ENCODE measurements around the gene YJU2.
"Not testable (repeated sequence)": the region's sequence is repeated elsewhere in the genome, so short reads cannot be mapped to it uniquely, and the experiment has no call there.

The YJU2 gene

DNA sequence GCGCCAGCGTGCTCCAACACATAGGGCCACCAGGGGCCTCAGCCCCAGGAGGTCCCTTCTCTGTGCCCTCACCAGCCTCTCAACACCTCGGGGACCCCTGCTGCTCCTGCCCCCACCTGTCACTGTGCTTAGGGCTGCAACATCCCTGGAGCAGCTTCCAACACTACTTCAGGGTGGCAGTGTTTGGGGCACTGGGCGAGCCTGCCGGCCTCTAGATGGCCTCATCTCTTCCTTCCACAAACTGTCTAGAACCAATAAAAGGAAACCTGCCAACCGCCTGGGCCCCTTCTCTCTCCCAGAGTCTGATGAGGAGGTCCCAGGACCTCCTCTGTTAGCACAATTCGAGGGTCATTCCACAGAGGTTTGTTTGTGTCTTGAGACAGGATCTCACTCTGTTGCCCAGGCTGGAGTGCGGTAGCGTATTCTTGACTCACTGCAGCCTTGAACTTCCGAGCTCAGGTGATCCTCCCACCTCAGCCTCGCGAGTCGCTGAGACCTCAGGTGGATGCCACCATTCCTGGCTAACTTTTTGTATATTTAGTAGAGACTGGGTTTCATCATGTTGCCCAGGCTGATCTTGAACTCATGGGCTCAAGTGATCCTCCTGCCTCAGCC lies 22.0 kb downstream of the YJU2 start:
- no peak for DNase-seq

DNA sequence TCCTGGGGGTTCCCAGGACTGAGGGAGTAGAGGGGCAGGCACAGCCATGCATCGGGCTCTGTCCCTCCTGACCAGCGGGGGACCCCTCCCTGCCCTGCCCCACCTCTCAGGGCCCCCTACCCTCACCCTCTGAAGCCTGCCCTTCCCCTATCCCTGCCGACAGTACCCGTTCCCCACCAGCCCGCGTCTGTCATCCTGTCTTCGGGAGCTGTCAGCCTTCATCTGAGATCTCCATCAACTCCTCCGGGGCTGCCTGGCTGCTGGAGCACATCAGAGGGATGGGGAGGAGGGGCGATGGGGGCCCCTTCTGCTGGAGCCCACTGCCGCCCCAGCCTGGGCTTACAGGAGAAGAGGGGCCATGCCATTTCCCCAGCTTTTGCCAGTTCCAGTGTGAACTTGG lies 26.0 kb downstream of the YJU2 start:
- DNase-seq, result no peak

DNA sequence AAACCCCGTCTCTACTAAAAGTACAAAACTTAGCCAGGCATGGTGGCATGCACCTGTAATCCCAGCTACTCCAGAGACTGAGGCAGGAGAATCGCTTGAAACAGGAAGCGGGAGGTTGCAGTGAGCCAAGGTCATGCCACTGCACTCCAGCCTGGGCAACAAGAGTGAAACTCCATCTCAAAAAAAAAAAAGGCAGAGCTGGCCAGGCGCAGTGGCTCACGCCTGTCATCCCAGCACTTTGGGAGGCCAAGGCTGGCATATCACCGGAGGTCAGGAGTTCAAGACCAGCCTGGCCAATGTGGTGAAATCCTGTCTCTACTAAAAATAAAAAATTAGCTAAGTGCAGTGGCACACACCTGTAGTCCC lies 27.4 kb downstream of the YJU2 start:
- DNase-seq, result not testable (repeated sequence)

DNA sequence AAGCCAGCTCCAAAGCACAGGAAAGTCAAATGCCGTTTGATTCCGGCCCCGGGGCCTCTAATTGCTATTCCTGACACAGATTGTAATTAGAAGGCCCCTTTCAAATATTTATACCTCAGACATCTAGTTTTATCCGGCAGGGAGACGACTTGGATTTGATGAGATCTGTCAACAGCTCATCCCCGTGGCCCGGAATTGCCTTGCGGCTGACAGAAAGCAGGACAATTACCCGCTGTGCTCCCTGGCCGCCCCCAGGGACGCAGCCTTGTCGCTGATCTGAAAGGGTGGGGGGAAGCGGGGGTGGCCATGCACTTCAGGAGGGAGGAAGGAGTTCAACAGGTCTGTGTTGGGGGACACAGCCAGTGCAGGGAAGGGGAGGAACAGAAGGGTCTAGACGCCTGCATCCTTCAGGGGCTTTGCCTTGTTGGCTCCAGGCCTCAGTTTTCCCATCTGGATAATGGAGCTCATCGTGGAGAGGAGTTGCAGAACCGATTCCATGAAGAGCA lies 30.4 kb downstream of the YJU2 start:
- DNase-seq, result no peak

DNA sequence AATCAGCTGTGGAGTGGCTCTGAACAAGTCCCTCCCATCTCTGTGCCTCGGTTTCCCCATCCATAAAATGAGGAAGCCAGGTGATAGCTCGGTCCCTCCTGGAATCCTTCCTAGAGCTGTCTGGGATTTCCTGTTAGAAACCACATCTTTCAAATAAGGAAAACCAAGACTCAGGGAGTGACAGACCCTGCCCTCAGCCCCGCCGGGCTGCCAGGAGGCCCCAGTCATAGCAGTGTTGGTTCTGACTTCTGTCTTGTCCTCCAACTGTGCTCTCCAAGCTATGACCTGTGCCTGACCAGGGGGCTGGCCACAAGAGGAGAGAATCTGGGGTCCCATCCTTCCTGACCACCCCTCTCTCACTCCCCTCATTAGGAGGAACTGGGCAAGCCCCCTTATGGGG lies 31.1 kb downstream of the YJU2 start:
- DNase-seq, result no peak

DNA sequence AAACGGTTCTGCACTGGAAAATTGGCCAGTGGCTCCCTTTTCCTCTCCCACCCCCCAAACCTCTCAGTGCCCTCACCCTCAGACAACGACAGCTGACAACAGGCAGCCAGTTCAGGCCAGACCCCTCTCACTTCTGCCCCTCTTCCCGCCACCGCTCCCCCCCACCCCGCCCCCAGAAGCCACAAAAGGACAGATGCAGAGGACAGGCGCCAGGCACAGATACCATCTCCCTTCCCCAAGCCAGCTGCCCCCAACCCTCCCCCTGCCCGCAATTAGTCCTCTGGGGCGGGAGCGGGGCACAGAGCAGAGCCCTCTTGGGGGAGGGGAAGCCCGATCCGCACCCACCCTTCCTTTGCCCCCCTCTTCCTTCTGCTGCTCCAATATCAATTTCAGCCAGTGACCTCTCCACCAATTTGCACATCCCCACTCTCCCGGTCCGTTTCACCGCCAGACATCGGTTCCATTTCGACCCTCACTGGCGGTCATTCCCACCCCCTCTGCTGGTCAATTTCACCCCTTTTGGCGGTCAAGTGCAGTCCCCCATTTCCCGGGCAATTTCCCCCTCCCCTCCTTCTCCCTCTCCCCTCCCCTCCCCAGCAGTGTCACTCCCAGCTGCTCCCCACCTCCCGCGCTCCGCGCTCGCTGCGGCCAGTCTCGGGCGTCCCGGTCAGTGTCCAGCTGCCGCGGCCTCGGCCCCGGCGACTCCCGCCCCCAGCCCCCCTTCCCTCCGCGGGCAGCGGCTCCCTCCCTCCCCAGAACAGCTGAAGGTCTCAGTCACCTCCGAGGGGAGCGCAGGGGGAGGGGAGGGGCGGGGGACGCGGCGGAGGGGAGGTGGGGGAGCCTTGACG lies 31.8 kb downstream of the YJU2 start, which contains the start of gene SHD:
SHD (plus strand) TSS at position 848 of the 848 bp plus-strand sequence. CDS start 798 bp downstream, outside the sequence.
- DNase-seq, result no peak

DNA sequence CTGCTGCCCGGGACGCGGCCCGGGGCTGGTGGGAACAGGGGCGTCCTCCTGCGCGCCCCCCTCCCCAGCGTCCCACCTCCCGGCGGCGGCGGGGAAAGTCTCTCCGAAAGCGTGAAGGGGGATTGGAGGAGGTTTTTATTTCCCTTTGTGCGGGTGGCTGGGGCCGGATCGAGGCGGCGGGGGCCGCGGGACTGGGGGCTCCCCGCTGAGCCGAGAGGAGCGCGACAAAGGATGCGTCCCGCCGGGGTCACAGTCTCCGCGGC lies 32.3 kb downstream of the YJU2 start:
- no peak for DNase-seq

DNA sequence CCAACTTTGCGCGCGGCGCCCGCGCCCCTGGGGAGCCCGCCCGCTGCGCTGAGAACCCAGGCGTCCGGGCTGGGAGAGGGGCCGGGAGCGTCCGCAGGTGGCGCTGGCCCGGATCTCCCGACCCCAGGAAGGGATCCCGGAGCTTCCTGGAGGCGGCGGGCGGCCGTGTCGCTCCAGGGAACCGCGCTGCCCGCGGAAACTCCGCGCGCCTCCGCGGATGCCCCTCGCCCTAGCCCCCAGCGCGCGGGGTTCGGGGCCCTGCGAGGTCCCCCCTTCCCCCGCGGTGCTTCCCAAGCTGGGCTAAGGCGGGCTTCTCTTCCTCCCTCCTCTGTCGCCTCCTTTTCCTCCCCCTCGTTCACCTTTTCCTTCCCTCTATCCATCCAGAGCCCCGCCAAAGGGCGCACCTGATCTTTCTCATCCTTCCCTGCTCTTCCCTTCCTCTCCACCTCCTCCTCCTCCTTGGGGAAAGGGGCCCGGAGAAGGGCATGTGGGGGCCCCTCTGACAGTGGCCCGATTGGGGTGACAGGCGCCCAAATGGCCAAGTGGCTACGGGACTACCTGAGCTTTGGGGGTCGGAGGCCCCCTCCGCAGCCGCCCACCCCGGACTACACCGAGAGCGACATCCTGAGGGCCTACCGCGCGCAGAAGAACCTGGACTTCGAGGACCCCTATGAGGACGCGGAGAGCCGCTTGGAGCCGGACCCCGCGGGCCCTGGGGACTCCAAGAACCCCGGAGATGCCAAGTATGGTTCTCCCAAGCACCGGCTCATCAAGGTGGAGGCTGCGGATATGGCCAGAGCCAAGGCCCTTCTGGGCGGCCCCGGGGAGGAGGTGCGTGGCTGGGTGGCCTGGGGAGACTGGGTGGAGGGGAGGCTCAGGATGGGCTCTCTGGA lies 32.9 kb downstream of the YJU2 start:
- no peak for DNase-seq

DNA sequence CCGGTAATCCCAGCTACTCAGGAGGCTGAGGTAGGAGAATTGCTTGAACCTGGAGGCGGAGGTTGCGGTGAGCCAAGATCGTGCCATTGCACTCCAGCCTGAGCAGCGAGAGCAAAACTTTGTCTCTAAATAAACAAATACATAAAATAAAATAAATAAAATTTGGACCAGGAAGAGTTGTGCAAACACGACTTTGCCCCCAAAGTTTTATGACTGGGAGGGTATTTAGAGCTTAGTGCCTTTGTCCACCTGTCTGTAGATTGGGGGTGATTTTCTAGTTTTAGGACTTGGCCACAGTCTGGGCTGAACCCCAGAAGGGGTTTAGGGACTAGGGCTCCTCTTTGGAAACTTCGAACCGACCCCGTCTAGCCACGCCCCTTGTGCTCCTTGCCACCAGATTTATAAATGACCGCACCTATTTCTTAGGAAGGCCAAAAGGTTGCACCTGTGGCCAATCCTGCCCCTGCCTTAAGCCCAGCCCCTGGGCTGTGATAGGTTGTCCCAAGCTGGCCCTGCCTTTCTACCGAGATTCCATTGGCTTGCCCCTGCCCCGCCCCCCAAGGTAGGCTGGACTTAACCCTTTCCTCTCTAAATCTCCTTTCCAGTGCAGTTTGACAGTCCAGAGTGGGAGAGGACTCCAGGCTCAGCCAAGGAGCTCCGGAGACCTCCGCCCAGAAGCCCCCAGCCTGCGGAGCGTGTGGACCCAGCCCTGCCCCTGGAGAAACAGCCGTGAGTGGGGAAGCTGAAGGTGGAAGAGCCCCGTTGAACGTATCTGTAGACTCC lies 37.5 kb downstream of the YJU2 start:
- DNase-seq, result peak in 1 of 2 donors; percentile 23

DNA sequence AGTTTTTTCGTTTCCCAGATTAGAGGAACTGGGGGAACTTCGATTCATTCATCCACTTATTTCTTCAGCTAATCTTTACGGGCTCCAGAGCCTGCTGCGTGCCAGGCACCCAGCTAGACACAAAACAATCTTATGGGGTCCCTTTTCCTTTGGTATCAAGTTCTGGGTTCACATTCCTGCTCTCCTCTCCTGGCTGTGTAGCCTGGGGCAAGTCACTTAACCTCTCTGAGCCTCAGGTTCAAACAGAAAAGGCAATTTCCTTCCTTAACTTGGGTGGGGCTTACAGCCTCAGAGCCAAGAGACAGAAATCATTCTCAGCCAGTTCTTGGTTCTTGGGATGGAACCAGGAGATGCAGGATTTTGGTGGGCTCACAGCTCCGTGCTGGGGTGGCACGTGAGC lies 38.1 kb downstream of the YJU2 start:
- no peak for DNase-seq

DNA sequence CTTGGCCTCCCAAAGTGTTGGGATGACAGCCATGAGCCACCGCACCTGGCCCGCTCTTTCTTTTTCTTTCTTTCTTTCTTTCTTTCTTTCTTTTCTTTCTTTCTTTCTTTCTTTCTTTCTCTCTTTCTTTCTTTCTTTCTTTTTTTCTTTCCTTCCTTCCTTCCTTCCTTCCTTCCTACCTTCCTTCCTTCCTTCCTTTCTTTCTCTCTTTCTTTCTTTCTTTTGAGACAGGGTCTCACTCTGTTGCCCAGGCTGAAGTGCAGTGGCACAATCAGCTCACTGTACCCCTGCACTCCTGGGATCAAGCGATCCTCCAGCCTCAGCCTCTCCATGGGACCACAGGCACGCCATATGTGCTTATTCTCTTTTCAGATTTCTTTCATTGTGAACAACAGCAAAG lies 39.3 kb downstream of the YJU2 start:
- DNase-seq, result not testable (repeated sequence)

DNA sequence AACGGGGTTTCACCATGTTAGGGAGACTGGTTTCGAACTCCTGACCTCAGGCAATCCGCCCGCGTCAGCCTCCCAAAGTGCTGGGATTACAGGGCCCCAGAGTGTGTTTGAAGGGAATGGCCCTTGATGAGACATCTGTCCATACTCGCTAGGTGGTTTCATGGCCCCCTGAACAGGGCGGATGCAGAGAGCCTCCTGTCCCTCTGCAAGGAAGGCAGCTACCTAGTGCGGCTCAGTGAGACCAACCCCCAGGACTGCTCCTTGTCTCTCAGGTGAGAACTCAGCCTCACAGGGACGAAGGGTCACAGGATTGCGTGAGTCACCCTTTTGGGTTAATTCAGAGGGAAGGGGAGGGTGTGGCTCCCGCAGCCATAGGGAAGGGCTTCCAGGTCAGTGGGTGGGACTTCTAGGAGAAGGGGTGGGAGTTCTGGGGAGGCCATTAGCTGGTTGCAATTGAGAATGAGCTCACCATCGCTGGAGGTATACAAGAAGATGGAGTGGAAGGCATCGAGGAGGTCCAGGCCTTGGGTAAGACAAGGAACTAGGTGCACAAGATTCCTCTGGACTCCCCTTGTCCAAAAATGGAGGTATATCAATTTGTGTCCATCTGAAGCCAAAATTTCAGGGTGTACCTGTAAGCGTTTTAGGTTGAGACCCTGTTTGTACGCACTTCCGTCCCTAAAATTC lies 41.4 kb downstream of the YJU2 start:
- DNase-seq, result no peak

DNA sequence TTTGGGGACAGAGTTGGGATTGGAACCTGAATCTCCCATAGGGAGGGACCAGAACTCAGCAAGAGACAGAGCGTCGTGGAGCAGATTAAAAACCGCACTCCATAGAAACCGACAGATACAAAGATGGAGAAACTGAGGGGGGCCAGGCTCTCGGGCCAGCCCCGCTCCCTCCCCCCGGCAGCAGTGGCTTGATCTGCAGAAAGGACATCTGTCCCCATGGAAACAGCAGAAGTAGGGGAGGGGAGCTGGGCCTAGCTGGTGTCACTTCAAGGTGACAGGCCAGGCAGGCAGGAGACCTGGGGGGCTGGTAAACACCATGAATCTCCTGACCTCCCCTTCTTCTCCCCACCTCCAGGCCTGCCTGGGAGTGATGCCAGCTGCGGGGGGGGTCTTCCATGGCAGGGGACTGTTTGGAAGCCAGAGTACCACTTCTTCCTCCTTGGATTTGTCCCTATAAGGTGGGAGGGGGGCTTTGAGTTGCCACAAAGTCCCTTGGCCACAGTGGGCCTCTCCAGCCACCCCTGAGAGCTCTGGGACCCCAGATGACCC lies 44.4 kb downstream of the YJU2 start:
- DNase-seq, result no peak

DNA sequence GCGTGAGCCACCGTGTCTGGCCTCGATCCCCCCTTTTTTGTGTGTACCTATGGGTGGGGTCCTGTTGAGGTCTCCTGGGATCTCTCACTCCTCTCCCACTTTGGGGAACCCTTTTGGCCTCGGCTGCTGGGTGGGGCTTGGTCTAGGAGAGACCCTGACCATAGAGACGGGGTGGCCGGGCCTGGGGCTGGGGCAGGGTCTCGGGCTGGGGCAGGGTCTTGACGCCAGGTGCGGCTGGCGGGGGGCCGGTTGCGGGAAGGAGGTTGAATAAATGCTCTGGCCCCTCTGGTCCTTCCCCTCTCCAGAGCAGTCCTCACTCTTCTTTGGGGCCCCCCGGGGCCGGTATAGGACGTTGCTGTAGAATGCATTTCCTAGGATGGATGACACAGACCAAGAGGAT lies 45.6 kb downstream of the YJU2 start:
- DNase-seq, result no peak

DNA sequence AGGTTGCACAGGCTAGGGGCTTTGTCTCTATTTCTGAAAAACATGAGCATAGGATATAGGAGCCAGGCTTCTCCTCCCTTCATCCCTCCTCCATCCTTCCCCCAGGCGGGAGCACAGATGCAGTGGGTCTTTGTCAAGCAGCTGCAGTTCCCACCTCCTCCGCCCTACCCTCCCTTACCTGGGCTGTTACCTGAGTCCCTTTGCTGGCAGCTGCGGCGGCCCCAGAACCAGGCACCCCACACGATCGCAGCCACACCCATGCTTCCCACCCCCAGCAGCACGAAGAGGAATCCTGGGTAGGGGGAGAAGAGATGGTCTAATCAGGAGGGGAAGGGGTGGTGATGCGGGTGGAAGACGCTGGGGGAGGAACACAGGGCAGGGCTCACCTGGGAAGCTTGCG lies 47.5 kb downstream of the YJU2 start:
- DNase-seq, result no peak

DNA sequence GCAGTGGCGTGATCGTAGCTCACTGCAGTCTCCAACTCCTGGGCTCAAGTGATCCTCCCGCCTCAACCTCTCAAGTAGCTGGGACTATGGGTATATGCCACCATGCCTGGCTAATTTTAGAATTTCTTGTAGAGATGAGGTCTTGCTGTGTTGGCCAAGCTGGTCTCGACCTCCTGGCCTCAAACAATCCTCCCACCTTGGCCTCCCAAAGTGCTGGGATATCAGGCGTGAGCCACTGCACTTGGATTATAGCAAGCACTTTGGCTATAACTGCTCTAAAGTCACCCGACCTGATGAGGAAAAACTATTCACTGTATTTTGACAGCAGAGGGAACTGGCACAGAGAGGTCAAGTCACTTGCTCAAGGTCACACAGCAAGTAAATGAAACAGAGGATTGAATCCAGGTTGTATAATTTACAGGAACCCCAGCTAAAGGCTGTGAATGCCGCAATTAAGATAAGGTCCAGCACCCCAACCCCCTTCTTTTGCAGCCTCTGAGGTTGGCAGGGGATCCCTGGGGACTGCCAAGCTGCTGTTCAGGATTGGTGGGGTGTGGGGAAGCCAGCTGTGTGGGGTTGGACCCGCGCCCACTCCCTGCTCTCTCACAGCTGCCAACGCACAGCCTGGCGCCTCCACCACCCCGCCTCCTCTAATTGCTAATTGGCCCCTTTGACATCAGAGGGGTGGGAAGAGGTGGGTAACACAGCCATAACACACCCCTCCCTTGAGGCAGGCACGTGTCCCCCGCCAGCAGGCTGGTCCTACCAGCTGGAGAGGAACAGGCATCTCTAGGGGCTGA lies 49.3 kb downstream of the YJU2 start:
- no peak for DNase-seq

DNA sequence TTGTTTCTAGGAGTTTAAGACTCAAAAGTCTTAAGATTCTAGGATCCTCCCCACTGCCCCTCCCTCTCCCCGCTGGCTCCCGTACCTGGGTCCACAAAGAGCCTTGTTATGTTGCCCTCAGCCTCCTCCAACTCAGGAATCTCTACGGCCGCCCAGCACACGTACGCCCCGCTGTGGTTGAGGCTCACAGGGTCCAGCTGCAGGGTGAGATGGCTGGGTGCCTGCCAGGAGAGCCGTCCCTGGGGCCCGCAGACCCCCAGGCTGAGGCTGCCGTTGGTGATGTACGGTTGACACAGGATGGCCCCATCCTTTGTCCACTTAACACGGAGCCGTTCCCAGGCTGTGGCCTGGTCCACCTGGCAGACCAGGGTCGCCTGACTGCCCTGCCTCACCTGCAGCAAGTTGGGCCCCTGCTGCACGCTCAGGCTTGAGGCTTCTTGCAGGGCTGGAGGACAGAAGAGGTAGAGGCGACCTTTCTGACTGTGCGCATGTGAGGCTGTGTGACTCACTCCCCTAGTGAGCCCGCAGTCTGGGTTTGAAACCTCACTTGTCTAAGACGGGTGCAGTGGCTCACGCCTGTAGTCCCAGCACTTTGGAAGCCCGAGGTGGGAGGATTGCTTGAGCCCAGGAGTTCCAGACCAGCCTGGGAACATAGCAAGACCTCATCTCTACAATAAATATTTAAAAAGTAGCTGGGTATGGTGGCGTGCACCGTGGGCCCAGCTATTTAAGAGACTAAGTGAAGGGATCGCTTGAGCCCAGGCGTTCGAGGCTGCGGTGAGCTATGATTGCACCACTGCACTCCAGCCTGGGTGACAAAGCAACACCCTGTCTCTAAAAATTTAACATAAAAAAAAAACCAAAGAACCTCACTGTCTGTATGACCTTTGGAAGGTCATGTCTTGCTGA lies 51.3 kb downstream of the YJU2 start:
- DNase-seq, result peak in 1 of 2 donors; percentile 35

DNA sequence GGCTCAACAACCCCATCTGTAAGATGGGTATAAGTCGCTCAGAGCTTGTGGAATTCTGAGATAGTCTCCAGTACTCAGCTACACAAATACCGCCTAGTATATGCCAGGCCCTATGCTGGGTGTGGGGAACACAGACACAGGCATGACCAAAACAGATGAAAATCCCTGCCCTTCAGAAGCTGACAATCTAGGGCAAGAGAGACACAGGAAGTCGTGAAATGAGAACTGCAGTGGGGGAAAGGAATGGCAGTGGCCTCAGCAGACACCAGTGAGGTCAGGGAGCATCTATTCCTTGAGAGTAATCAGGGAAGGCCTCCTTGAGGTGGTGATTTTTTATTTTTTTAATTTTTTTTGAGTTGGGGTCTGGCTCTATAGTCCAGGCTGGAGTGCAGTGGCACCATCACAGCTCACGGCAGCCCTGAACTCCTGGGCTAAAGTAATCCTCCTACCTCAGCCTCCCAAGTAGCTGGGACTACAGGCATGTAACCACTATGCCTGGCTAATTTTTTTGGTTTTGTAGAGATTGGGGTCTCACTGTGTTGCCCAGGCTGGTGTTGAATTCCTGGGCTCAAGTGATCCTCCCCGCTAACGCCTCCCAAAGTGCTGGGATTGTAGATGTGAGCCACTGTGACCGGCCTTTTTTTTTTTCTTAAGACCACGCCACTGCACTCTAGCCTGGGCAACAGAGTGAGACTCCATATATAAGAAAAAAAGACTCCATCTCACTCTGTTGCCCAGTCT lies 52.1 kb downstream of the YJU2 start:
- no peak for DNase-seq

DNA sequence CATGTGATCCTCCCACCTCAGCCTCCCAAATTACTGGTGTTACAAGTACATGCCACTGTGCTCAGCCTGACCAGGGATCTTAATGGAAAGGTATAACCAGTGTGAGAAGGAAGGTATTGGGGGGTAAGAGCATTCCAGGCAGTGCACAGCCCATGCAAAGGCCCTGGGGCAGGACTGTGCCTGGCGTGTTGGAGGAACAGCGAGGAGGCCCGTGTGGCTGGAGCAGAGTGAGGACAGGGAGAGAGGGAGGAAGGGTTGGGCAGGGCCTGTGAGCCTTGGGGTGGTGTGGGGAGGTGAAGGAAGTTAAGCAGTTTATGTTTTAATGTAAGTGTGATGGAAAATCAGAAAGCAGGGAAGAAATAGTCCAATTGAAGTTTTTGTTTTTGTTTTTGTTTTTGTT lies 53.7 kb downstream of the YJU2 start:
- no peak for DNase-seq

Measured in stimulated activated CD4-positive, alpha-beta T cell treated with anti-CD3 and anti-CD28 coated beads, Interleukin-2, amount 100 ng/mL, for 24 hours (primary cell).